ENCODE measurements around the gene TAPT1.

GRCh38 chr4:16225167-16225862, 956 bp downstream of the TAPT1 start:
- no peak for TF ChIP-seq POLR2AphosphoS5 (IDR thresholded peaks at IDR 0.05; ENCODE audit: low read depth, low read length)
- TF ChIP-seq POLR2A (IDR thresholded peaks at IDR 0.05; ENCODE audit: low read depth, low read length): no peak

Data from GM12892 (cell line).